SH-SY5Y (cell line): ENCODE results near the gene PID1.

Experiments
- GATA2 ChIP-seq: IDR thresholded peaks from 2 replicates; pipeline ENCODE4 v1.6.1; 2011; ENCODE audit warnings: mild to moderate bottlenecking, low read depth, low read length
- GATA3 ChIP-seq: IDR thresholded peaks from 2 replicates; pipeline ENCODE4 v1.6.1; 2011; ENCODE audit warnings: low read depth, mild to moderate bottlenecking, low read length, moderate library complexity

The PID1 gene

GRCh38 chr2:229073935-229074334 is 197.2 kb downstream of the PID1 start:
- TF ChIP-seq GATA2 (no peak), GATA3 (no peak)

- TF ChIP-seq GATA3 (no peak), GATA2 (no peak)
These were observed 199.7 kb downstream of the PID1 start for GRCh38 chr2:229071292-229071976.

- TF ChIP-seq GATA2, result no peak
These were observed 204.9 kb downstream of the PID1 start for GRCh38 chr2:229066121-229066715.

GRCh38 chr2:229064749-229065148 is 206.3 kb downstream of the PID1 start:
- TF ChIP-seq GATA3 (no peak), GATA2 (no peak)

- no peak for TF ChIP-seq GATA2
- TF ChIP-seq GATA3, result no peak
These were observed 210.9 kb downstream of the PID1 start for GRCh38 chr2:229060147-229060546.

GRCh38 chr2:229059331-229060033 is 211.6 kb downstream of the PID1 start:
- TF ChIP-seq GATA2 (no peak), GATA3 (no peak)

- TF ChIP-seq GATA3, result no peak
- TF ChIP-seq GATA2, result no peak
These were observed 213.0 kb downstream of the PID1 start for GRCh38 chr2:229057976-229058553.

GRCh38 chr2:229054311-229054710 is 216.8 kb downstream of the PID1 start:
- TF ChIP-seq GATA3 (no peak), GATA2 (no peak)

GRCh38 chr2:229051798-229052197 is 219.3 kb downstream of the PID1 start:
- no peak for TF ChIP-seq GATA3
- no peak for TF ChIP-seq GATA2

GRCh38 chr2:229050133-229050532 is 221.0 kb downstream of the PID1 start:
- TF ChIP-seq GATA3 (no peak), GATA2 (peak; percentile 81)

GRCh38 chr2:229048134-229048533 is 223.0 kb downstream of the PID1 start:
- TF ChIP-seq GATA3 (no peak), GATA2 (no peak)

GRCh38 chr2:229045671-229046070 is 225.4 kb downstream of the PID1 start:
- TF ChIP-seq GATA3 (no peak), GATA2 (no peak)

GRCh38 chr2:229044581-229044980 is 226.5 kb downstream of the PID1 start:
- TF ChIP-seq GATA2 (no peak), GATA3 (no peak)

- TF ChIP-seq GATA3 (no peak), GATA2 (no peak)
These were observed 227.4 kb downstream of the PID1 start for GRCh38 chr2:229043681-229044080.

GRCh38 chr2:229042349-229042748 is 228.7 kb downstream of the PID1 start:
- TF ChIP-seq GATA2 (no peak), GATA3 (no peak)

GRCh38 chr2:229041691-229042090 is 229.4 kb downstream of the PID1 start:
- TF ChIP-seq GATA2 (no peak), GATA3 (no peak)
